ENCODE results near the gene MT1H.
"Not testable (repeated sequence)": the region's sequence is repeated elsewhere in the genome, so short reads cannot be mapped to it uniquely, and the experiment has no call there.

The MT1H gene

DNA sequence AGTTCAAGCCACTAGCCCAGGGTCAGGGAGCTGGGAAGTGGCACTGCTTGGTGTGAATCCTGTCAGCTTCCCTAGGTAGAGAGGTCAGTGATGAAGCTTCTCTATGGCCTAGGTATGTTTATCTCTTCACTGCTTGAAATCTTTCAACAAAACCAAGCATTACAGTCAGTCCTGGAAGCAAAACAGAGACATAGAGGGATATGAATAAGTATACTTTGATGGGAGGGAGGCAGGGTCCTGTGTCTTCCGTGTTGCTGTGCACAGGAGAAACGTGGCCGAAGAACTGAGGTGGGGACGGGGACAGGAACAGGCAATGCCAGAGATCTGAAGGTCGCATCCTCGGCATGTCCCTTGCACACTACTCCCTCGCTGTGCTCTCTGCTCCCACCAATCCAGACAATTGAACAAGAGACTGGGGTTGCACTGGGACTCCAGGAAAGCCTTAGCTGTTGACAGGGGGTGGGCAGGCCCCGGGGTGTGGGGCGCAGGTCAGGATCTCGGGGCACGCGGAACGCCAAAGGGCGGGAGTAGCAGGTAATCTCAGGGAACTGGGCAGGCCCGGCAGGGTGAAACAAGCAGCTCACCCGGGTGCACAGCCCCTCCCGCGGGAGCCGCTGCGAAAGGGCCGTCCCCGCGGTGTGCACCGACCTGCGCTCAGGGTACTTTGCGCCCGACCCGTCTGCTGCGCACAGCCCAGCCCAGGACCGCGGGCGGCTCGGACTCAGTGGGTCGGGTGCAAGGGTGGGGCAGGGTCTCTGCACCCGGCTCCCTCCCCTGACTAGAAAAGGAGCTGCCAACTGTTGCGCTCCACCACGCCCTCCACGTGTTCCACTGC, at the start of gene MT1H:
TSS of gene MT1H (plus strand) at position 810 of the 835 bp plus-strand sequence. CDS start 71 bp downstream, outside the sequence.
- DNase-seq = peak; percentile 20

DNA sequence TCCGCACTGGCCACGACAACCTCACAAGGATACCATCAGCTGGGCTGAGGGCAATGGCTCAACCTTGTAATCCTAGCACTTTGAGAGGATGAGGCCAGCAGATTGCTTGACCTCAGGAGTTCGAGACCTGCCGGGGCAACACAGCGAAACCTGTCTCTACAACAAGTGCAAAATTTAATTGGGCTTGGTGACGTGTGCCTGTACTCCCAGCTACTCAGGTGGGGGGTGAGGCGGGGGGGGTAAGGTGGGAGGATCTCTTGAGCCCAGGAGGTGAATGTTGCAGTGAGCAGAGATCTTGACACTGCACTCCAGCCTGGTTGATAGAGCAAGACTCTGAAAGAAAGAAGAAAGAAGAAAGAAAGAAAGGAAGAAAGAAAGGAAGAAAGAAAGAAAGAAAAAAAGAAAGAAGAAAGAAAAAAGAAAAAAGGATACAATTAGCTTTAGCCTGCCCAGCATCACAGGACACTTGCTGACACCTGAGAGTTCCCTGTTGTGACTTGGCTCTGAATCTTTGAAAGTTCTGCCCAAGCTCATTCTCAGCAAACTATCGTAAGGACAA, 49.2 kb upstream of the MT1H start:
- no peak for DNase-seq

DNA sequence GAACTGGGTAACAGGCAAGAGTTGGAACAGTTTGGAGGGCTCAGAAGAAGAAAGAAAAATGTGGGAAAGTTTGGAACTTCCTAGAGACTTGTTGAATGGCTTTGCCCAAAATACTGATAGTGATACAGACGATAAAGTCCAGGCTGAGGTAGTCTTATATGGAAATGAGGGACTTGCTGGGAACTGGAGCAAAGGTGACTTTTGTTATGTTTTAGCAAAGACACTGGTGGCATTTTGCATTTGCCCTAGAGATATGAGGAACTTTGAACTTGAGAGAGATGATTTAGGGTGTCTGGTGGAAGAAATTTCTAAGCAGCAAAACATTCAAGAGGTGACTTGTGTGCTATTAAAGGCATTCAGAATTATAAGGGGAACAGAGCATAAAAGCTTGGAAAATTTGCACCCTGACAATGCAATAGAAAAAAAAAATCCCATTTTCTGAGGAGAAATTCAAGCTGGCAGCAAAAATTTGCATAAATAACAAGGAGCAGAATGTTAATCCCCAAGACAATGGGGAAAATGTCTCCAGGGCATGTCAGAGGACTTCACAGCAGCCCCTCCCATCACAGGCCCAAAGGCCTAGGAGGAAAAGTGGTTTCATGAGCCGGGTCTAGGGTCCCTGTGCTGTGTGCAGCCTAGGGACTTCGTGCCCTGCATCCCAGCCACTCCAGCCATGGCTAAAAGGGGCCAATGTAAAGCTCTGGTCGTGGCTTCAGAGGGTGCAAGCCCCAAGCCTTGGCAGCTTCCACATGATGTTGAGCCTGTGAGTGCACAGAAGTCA, 47.8 kb upstream of the MT1H start:
- not testable (repeated sequence) for DNase-seq

DNA sequence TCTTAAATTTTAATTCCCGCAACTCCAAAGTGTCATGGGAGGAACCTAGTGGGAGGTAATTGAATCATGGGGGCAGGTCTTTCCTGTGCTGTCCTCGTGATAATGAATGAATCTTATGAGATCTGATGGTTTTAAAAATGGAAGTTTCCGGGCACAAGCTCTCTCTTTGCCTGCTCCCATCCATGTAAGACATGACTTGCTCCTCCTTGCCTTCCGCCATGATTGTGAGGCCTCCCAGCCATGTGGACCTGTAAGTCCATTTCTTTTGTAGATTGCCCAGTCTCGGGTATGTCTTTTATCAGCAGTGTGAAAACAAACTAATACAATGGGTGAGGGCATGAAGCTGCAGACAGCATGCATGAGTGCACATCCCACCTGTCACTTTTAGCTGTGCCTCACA, 46.4 kb upstream of the MT1H start:
- not testable (repeated sequence) for DNase-seq

DNA sequence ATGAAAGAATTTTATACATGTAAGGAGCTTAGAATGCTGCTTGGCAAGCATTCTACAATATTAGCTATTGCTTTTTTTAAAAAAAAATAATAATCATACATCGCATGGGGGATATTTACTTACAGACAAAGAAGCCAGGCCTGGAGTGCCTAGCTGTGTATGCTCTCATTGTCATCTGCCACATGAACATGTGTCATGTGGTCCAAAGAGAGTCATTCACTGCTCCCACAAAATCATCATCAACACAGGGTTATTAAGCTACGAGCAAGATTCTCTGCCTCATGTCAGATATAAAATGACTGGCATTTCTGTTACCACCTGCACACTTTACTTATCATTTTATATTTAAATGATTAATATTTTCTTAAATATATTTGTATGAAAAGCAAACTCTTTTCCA, 46.0 kb upstream of the MT1H start:
- no peak for DNase-seq

DNA sequence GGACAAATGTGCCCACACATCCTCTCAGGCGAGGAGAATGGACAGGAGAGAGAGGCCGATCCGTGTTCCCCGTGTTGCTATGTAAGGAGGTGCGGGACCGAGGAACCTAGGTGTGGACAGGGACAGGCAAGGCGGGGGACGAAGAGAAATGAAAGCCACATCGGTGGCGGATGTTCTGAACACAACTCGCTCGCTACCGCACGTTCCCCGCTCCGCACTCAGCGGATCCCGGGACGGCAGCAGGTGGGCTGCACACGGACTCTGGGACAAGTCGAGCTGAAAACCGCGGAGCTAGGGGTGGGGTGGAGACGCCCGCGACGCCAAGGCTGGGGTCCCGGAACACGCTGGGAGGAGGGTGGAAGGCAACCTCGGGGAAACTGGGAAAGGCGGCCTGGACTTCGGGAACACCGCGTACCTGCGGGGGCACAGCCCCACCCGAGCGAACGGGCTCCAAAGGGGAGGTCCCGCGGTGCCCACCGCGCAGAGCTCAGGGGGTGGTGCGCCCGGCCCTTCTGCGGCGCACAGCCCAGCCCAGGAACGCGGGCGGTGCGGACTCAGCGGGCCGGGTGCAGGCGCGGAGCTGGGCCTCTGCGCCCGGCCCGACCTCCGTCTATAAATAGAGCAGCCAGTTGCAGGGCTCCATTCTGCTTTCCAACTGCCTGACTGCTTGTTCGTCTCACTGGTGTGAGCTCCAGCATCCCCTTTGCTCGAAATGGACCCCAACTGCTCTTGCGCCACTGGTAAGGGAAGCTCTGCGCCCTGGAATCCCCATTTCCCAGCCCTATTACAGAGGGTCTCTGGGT, 44.3 kb upstream of the MT1H start, which contains the start of gene MT1E:
TSS of gene MT1E (plus strand) at position 642 of the 803 bp plus-strand sequence. CDS start at position 713, 71 bp downstream.
- peak; percentile 17 for DNase-seq

DNA sequence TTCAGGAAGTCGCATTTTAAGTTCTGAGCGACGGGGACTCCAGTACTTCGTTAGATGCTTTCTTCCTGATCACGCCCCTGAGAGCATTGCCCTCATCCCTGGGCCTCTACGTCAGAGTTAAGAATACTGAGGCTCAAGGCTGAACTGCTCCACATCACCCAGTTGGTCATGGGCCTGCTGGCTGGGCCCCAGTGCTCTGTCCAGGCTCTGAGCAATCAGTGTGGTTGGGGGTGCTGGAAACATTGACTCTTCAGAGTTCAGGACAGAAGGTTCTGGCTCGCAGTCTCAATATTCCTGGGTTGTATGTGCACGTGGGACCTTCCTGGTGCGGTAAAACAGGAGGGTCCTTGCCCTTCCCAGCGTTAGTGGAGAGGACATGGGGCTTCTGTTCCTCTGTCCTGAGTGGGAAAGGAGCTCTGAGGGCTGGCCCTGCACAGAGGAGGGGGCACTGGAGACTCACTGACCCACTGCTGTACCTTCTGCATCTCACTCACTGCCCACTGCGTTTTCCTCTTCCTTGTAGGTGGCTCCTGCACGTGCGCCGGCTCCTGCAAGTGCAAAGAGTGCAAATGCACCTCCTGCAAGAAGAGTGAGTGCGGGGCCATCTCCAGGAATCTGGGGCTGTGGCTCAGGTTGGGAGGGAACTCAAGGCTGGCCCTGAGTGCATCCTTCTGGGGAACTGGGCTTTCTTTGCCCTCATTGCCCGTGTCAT, 43.5 kb upstream of the MT1H start:
- DNase-seq = no peak

DNA sequence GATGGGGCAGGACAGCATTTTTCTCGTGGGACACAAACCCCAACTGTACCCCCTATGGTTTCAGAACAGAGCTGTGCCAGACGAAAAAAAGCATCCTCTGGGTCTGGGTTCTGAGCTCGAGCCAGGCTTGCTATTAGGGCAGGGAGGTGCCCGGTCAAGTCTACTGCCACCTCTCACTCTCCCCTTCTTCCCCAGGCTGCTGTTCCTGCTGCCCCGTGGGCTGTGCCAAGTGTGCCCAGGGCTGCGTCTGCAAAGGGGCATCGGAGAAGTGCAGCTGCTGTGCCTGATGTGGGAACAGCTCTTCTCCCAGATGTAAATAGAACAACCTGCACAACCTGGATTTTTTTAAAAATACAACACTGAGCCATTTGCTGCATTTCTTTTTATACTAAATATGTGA, 42.9 kb upstream of the MT1H start:
- DNase-seq = no peak

DNA sequence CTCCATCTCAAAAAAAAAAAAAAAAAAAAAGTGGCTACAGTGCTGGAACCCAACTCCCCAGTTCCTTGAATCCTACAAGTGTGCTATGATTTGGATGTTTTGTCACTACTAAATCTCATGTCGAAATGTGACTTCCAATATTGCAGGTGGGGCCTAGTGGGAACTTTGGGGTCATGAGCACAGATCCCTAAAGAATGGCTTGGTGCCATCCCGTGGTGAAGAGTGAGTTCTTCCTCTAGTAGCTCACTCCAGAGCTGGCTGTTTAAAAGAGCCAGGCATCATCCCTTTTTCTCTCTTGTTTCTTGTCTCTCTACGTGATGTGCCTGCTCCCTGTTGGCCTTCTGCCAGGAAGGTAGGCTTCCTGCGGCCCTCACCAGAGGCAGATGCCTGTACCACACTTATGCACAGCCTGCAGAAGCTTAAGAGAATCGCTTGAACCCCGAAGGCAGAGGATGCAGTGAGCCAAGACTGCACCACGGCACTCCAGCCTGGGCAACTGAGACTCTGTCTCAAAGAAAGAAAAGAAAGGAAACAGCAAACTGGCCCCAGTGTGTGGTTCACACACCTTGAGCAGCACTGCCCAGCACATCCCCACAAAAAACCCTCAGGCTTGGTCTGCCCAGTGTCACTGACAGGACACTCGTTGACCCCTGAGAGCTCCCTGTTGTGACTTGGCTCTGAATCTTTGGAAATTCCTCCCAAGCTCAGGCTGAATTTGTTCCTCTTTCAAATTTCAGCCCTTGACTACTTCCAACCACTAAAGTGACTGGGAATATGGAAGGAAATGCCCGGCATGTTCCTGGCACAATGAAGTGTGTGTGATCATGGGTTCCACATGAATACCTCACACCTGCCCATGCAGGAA, 40.9 kb upstream of the MT1H start:
- peak; percentile 43 for DNase-seq

DNA sequence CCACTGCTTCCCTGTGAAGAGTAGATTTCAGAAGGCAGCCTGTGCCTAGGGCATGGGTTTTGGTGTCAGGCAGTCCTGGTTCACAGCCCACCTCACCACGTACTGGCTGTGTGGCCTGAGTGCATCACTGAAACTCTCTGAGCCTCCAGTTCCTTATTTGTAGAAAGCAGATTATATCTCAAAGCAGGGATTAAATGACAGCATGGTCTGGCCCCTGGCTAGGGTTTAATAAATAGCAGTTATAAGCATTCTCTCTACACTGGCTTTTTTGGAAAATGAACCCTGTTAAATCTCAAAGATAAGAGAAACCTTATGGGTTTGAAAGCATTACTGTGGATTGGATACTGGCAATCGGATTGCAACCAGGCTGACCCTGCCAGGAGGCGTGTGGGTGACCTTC, 40.1 kb upstream of the MT1H start:
- DNase-seq = no peak

DNA sequence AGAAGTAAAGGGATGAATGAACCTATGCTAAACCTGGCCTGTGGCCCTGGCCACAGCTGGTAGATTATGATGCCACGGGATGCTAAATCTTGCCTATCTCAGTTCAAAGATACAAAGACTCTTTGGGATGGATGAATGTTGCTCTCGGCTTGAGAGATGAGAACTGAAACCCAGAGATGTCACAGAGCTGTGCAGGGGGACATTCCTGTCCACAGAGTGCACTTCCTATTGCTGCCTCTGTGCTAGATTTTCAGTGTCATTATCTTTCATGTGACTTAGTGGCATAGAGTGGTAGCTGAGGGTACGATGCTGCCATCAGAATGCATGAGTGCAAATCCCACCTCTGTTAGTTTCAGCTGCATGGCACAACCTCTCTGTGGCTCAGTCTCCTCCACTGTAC, 39.5 kb upstream of the MT1H start:
- no peak for DNase-seq

DNA sequence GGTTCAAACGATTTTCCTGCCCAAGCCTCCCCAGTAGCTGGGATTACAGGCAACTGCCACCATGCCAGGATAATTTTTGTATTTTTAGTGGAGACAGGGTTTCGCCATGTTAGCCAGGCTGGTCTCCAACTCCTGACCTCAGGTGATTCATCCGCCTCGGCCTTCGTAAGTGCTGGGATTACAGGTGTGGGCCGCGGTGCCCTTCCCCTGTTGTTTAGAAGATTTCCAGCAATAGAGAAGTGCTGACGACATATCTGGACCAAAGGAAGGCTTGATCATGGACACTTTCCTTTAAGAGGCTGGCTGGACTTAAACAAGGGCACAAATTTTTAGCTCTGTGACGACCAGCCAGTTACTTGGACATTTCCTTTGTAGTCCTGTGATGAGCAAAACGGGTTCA, 38.4 kb upstream of the MT1H start:
- no peak for DNase-seq

DNA sequence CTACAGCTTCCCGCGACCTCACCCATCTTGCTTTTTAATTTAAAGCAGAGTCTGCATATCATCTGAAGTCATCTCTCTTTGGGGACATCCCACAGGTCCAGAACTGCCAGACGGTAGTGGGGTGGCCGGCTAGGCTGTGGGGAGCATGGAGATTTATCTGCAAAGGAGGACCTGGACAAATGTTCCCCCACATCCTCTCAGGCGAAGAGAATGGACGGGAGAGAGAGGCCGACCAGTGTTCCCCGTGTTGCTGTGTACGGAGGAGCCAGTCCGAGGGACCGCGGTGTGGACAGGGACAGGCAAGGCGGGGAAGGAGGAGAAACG, 37.8 kb upstream of the MT1H start:
- no peak for DNase-seq

DNA sequence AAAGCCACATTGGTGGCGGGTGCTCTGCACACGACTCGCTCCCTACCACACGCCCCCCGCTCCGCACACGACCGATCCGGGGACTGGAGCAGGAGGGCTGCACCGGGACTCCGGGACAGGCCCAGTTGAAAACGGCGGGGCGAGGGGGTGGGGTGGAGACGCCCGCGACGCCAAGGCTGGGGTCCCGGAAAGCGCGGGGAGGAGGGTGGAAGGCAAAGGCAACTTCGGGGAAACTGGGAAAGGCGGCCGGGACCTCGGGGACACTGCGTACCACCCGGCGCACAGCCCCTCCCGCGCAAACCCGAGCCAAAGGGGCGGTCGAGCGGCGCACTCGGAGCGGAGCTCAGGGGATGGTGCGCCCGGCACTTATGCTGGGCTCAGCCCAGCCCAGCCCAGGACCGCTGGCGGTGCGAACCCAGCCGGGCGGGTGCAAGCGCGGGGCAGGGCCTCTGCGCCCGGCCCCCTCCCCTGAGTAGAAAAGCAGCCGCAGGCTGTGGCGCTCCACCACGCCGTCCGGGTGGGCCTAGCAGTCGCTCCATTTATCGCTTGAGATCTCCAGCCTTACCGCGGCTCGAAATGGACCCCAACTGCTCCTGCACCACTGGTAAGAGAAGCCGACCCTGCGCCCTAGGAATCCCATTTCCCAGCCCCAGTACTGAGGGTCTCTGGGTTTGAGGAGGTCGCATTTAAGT, 37.3 kb upstream of the MT1H start, which contains the start of gene MT1M:
TSS of gene MT1M (plus strand) at position 504 of the 692 bp plus-strand sequence. CDS start at position 577, 73 bp downstream.
- peak; percentile 5 for DNase-seq

DNA sequence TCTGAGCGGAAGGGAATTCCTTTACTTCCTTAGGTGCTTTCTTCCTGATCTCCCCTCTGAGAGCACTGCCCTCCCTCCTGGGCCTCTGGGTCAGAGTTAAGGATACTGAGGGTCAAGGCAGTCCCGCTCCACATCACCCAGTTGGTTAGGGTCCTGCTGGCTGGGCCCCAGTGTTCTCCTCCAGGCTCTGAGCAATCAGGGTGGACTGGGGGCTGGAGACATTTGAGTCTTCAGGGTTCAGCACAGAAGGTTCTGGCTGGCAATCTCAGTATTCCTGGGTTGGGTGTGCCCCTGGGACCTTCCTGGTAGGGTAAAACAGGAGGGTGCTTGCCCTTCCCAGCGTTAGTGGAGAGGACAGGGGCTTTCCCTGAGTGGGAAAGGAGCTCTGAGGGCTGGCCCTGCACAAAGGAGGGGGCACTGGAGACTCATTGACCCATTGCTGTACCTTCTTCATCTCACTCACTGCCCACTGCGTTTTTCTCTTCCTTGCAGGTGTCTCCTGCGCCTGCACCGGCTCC, 36.7 kb upstream of the MT1H start:
- DNase-seq = no peak

DNA sequence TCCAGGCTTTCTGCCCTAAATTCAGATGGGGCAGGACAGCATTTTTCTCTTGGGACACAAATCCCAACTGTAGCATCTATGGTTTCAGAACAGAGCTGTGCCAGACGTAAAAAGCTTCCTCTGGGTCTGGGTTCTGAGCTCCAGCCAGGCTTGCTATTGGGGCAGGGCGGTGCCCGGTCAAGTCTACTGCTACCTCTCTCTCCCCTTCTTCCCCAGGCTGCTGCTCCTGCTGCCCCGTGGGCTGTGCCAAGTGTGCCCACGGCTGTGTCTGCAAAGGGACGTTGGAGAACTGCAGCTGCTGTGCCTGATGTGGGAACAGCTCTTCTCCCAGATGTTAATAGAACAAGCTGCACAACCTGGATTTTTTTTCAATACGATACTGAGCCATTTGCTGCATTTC, 36.1 kb upstream of the MT1H start:
- no peak for DNase-seq

DNA sequence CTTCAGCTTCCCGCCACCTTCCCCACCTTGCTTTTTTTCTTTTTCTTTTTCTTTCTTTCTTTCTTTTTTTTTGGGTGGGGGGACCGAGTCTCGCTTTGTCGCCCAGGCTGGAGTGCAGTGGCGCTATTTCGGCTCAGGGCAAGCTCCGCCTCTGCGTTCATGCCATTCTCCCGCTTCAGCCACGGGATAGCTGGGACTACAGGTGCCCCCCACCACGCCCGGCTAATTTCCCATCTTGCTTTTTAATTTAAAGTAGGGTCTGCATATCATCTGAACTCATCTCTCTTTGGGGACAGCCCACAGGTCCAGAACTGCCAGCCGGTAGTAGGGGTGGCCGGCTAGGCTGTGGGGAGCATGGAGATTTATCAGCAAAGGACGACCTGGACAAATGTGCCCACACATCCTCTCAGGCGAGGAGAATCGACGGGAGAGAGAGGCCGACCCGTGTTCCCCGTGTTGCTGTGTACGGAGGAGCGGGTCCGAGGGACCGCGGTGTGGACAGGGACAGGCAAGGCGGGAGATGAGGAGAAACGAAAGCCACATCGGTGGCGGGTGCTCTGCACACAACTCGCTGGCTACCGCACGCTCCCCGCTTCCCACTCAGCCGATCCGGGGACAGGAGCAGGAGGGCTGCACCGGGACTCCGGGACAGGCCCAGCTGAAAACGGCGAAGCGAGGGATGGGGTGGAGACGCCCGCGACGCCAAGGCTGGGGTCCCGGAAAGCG, 34.7 kb upstream of the MT1H start:
- DNase-seq = no peak

DNA sequence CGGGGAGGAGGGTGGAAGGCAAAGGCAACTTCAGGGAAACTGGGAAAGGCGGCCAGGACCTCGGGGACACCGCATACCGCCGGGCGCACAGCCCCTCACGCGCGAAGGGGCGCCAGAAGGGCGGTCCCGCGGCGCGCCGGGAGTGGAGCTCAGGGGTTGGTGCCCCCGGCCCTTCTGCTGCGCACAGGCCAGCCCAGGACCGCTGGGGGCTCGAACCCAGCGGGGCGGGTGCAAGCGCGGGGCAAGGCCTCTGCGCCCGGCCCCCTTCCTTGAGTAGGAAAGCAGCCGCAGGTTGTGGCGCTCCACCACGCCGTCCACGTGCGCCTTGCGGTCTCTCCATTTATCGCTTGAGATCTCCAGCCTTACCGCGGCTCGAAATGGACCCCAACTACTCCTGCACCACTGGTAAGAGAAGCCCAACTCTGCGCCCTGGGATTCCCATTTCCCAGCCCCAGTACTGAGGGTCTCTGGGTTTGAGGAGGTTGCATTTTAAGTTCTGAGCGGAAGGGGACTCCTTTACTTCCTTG, 34.1 kb upstream of the MT1H start:
- no peak for DNase-seq

Data from NCI-H69 (cell line).